ENCODE data around the gene OR4D1.
"Not testable (repeated sequence)": the region's sequence is repeated elsewhere in the genome, so short reads cannot be mapped to it uniquely, and the experiment has no call there.

DNA sequence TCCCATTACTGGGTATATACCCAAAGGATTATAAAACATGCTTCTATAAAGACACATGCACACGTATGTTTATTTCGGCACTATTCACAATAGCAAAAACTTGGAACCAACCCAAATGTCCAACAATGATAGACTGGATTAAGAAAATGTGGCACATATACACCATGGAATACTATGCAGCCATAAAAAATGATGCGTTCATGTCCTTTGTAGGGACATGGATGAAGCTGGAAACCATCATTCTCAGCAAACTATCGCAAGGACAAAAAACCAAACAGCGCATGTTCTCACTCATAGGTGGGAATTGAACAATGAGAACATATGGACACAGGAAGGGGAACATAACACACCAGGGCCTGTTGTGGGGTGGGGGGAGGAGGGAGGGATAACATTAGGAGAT lies 15.5 kb upstream of the OR4D1 start:
- TF ChIP-seq, protein P1, sequence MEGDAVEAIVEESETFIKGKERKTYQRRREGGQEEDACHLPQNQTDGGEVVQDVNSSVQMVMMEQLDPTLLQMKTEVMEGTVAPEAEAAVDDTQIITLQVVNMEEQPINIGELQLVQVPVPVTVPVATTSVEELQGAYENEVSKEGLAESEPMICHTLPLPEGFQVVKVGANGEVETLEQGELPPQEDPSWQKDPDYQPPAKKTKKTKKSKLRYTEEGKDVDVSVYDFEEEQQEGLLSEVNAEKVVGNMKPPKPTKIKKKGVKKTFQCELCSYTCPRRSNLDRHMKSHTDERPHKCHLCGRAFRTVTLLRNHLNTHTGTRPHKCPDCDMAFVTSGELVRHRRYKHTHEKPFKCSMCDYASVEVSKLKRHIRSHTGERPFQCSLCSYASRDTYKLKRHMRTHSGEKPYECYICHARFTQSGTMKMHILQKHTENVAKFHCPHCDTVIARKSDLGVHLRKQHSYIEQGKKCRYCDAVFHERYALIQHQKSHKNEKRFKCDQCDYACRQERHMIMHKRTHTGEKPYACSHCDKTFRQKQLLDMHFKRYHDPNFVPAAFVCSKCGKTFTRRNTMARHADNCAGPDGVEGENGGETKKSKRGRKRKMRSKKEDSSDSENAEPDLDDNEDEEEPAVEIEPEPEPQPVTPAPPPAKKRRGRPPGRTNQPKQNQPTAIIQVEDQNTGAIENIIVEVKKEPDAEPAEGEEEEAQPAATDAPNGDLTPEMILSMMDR (IDR thresholded peaks at IDR 0.05; ENCODE audit: low read depth, low read length, missing input control), result not testable (repeated sequence)
- TF ChIP-seq RXRA (IDR thresholded peaks at IDR 0.05); TAF1 (conservative IDR thresholded peaks at IDR 0.05): not testable (repeated sequence)

Data from liver (tissue), 3 donors.